Measurements from ENCODE around the gene LHX2.

LHX2 gene

DNA sequence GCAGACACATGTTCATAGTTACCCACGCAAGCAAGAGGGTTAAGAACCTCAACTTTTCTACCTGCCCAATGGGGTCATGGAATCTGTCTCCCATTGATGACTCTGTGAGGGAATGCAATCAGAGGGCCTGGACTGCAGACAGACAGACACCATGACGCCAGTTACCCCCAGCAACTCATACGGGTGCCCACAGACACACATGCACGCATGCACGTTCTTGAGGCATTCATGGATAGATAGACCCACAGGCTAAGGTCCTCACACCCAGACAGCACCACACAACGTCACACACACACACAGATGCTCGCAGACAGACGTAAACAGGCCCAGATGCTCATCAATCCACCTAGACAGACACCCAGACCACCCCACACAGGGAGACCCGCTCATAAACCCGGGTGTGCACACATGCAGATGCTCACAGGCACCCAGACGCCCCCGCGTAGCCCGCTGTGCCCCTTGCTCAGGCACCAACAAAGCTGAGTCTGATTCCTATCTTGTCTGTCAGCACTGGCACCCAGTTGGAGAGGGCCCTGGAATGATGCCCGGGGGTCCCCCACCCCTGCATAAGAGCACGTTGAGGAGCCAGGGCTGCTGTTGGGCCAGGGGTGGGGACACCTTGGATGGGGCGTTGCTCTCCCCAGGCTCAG lies 23.6 kb downstream of the LHX2 start:
- DNase-seq: no peak

DNA sequence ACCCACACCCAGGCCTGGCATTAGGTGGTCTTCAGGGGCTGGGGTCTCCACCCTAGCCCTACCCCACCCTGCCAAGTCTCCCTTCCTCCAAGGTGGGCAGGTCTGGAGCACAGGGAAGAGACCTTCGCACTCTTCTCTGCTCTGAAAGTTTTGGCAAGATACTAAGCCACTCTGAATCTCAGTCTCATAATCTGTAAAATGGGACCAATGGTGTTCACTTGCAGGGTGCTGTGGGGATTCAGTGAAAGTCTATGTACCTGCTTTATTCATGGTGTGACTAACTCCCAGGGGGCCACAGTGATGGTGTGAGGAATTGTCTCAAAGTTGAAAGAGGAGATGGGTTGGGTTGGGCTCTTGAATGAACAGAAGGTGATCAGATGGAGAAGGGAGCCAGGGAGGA lies 25.0 kb downstream of the LHX2 start:
- no peak for DNase-seq

DNA sequence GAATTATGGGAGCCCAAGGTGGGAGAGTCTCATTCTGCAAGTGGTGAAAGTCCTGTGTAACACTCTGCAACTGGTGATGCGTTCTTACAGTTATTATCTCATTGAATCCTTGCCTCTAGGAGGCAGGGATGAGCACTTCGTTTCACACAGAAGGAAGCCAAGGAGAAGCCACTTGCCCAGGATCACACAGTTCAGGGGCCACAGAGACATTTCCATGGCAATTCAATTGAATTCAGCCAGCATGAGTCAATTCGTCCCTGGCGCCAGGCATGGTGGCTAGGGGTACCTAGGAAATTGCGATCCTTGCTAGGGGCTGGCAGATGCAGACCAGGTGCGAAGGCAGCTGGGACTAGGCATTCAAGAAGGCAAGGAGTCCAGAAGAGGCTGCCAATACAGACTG lies 26.2 kb downstream of the LHX2 start:
- DNase-seq: no peak

DNA sequence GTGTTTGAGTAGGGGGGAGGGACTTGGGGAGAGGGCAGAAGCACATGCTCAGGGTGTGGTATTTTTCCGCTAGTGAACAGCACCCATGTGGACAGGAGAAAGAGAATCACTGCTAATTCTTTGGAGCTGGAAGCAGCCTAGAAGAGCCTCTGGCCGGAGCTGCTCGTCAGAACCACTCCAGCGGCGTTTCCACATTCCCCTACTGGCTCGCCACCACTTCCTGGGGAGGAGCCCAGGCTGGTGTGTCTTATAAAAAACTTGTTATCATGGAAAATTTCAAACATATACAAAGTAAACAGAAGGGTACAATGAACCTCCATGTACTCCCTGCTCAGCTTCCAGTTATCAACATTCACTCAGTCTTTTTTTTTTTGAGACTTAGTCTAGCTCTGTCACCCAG lies 26.7 kb downstream of the LHX2 start:
- no peak for DNase-seq

DNA sequence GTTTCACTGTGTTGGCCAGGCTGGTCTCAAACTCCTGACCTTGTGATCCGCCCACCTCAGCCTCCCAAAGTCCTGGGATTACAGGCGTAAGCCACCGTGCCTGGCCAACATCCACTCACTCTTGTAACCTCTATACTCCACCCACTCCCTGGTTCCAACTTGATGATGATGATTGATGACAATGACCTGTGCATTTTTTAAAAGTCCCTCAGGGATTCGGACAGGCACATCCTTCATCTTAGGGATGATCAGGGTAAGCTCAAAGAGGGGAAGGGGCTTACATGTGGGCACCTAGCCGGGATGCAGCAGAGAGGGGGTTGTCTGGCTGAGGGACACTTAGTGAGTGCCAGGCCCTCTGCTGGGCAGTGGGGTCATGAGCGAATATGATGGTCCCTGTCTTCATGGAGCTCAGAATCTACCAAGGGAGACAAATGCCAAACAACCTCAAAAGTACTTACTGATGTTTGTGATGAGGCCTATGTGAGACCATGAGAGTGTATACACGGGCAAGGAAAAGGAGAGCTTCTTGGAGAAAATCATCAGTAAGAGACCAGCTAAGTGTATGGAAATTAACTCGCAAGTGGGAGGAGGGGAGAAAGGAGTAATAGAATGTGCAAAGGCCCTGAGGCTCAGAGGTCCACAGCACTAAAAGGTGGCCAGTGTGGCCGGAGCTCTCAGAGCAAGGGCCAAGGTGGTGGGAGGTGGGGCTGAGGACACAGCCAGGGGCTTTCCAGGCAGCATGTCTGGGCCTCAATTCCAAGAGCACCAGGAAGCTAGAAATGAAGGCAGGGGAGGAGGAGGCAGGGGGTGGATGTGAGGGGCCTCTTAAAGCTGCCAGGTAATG lies 27.4 kb downstream of the LHX2 start:
- no peak for DNase-seq

DNA sequence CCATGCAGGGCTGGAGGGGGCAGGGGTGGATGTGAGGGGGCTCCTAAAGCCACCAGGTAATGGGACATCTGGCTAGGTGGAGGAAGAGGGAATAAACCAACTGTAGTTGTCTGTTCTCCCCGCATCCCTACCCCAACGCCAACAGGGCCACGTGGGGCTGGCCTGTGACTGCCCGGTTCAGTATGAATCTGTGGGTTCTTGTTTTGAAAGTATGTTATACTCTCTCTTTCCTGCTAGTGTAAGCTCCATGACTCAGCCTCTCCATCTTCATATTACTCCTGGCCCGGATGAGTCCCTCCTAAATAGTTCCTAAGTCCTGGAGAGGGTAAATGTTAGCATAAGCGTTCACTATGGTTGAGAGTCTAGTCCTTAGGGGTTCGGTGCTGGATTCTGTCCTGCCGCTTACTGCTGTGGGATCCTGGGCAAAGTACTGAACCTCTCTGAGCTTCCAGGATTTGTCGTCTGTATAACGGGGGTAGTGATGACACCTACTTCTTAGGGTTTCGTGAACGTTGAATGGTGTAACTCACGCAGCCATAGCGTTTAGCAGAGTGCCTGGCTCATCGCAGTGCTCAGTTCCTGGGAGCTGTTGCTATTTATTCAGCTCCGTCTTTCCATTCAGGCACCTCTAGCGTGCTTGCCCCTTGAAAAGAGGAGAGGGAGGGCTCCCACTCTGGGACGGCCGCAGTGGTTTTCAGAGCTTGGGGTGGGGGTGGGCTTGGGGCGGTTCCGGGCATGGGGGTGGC lies 28.8 kb downstream of the LHX2 start:
- DNase-seq: no peak

DNA sequence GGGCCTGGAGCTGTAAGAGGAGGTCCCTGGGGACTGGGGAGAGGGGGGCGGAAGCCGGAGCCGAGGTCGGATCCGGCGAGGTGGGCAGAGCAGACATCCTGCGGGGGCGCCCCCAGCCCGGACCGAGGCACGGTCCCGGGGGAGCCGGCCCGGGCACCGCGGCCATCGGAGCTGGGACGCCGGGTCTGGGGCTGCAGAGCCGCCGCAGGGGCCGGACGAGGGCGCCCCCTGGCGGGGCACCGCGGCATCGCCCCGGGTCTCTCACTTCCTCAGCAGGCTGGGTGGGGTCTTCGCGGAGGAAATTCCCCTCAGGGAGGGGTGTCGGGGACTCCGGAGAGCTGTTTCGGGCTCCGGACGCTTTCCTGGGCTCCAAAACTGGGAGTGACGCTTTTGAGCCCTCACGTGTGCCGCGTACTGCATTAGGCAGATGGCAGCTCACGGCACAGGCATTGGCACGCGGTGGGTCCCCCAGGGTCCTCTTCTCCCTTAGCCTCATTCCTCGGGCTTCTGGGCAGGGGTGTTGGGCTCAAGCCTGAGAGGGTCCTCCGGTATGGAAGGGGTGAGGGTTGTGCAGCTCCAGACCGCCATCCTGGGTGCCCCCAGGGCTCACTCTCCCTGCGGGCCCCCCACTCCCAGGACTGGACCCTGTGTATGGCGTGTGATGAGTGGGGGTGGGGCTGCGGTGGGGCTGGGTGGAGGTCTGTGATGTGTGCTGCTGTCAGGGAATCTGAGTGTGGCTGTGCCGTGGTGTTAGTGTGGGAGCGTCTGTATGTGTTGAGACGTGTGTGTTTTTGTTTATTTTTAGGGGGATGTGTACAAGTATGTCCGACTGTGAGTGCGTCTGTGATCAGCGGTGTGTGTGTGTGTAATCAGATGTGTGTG lies 29.6 kb downstream of the LHX2 start:
- DNase-seq: no peak

DNA sequence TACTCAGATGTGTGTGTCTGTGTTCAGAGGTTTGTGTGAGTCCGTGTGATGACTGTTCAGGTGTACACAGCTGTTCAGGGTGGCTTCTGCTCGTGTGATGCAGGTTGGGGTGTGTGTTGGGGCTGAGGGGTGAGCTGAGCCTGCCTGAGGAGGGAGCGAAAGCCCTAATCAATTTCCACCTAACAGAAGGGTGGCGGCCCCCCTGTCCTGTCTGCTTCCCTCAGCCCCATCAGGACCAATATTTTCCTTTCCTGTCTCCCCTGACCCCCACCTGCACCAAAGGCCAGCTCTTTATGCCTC lies 30.2 kb downstream of the LHX2 start:
- no peak for DNase-seq

DNA sequence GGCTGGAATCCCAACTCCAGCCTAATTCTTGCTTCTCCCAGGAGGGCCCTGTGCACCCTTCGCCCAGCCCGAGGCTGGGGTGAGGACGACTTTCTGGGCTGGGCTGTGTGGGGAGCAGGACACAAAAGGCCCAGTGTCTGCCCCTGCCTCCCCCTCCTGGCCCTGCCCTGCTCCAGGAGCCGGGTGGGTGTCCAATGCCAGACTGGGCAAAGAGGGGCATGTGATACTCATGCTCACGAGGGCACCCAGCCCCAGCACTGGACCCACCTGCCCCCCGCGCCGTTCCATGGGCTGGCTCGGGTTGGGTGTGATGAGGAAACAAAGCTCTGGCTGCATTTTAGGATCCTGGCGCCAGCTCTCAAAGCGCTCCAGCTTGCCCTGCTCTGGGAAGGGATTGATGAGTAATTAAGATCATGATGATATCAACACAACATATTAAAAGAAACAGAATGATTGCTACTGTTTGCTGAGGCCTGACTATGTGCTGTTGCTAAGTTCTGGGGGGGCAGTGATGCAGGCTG lies 30.7 kb downstream of the LHX2 start:
- DNase-seq: no peak

DNA sequence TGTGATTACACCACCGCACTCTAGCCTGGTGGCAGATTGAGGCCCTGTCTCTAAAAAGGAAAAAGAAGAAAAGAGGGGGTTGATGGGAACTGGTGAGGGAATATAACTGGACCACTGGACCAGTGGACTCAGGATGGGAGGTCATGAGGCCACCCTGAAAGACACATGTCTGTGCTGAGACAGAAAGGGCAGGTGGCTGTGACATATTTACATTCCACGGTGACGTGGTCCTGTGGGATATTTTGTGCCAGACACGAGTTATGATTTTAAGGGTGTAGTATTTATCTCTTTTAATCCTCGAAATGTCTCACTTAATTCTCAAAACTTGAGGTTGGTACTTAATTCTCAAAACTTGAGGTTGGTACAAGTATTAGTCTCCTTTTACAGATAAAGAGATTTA lies 32.9 kb downstream of the LHX2 start:
- no peak for DNase-seq

DNA sequence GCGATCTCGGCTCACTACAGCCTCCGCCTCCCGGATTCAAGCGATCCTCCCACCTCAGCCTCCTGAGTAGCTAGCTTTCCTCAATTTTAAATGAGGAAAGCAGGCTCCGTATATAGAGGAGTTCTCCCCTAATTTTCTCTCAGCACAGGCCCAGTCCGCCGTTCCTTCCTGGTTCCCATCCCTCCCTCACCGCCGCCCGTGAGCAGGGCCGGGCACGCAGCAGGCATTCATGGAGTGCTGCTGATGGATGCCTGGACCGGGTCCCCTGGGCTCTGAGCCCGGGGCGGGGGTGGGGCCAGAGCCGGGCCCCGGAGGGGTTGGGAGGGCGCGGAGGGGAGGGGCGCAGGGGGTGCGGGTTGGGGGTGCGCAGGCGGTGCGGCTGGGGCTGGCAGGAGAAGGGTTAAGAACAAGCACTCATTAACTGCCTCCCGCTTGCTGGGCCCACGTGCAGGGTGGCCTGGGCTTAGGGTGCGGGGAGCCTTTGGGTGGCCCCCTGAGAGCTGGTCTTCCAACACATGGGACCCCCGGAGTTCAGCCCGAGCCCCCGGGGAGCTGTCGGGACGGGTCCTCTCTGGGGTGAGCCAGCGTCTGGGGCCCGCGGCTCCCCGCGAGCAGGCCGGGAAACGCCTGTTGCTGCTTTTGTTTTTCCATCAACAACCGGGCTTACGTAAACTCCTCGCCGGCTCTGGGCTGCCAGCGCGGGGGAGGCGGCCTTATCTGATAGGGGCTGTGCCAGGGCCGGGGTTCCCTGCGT lies 33.7 kb downstream of the LHX2 start:
- no peak for DNase-seq

DNA sequence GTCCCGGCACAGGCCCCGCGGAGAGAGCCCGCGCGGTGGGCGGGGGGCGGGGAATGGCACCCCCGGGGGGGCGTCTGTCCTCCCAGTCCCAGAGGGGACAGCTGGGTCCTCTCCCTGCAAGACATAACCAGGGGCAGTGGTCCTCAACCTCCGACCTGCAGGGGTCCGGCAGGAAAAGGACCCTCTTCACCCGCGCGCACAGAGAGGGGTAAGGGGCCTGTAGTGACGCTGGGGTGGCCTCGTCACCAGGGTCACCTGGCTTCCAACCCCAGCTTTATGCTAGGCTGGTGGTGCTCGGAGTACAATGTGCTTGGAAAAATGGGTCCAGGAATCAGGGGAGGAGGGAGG lies 34.2 kb downstream of the LHX2 start:
- DNase-seq: no peak

DNA sequence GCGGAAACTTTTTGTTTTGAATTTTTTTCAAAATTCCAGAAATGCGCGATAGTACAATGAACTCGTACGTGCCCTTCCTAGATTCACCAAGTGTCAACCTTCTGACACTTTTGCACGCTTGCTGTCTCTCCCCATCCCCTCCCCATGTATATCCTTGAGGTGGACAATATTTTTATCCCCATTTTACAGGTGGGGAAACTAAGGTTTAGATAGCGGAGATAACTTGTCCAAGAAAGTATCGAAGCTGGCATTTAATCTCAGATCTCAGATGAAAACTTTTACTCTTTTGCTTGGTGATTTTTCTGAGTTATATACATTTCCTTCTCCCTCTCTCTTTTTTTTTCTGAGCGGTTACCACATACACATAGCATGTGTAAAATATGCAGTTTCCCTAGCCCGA lies 34.6 kb downstream of the LHX2 start:
- DNase-seq: no peak

DNA sequence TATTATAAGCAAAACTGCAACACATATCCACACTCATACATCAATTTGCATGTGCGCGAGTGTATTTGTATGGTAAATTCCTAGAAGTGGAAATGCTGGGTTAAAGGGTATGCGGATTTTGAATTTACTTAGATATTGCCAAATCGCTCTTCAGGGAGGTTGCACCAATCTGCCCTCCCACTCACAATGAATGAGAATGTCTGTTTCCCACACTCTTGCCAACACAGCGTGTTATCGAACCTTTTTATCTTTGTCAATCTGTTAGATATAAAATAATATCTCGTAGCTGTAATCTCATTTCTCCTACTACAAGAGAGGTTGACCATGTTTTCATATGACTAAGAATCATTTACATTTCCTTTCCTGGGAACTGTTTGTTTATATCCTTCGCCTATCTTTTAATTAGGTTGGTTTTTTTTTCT lies 35.7 kb downstream of the LHX2 start:
- no peak for DNase-seq

DNA sequence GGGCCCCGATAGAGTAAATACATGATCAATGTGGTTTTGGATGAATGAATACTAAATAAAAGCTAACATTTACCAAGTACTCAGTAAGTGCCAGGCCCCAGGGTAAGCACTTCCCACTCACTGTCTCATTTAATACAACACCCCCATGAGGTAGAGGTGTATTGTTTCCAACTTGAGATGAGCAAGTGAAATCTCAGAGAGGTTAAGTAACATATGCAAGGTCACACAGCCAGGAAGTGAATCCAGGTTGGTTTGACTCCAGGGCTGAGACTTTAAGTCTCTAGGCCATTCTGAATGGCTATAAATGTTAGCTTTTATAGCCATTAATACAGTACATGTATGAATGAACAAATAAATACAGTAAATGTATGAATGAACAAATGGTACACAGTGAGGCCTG lies 39.4 kb downstream of the LHX2 start:
- no peak for DNase-seq

DNA sequence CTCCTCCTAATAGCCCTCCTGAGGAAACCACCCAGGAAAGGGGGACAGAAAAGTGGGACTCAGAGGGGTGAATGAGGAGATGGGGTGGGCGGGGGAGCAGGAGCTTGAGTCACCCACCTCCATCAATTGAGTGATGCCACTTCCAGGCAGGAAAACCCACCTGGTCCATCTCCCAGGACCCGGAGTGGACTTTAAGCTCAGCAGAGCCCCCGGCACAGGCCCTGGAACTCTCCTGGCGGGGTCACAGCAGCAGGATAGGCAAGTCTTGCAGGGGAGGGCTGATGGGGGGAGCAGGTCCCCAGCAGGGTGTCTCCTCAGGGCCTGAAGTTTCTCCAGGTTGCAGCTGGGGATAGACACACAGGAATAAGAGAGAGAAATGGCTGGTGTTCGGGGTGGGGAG lies 40.8 kb downstream of the LHX2 start:
- no peak for DNase-seq

DNA sequence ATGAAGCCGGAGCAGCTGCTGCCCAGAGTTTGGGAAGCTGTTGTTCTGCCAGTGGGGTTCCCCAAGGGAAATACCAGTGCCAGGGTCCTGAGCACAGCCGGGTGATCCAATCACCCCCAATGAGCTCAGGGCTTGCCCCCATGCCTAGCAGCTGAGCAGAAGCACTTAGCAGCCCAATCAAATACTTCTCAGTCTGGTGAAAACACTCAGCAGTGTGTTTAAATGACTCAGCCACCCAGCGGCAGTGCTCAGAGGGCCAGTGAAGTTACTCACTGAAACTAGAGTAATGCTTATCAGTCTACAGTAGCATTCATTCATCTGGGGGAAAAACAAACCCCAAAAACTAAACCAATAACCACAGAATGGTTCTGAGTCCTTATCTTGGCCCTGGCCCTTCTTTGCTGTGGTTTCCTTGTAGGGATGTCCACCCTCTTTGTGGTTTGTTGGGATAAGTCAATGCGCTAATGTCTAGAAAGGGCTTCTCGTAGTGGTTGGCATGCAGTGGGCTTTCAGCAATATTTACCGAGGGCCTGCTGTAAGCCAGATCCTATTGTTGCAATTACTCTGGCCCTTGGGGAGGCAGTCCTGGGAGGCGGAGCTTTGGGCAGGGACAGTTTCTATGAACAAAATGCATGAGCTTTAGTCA lies 43.1 kb downstream of the LHX2 start:
- no peak for DNase-seq

DNA sequence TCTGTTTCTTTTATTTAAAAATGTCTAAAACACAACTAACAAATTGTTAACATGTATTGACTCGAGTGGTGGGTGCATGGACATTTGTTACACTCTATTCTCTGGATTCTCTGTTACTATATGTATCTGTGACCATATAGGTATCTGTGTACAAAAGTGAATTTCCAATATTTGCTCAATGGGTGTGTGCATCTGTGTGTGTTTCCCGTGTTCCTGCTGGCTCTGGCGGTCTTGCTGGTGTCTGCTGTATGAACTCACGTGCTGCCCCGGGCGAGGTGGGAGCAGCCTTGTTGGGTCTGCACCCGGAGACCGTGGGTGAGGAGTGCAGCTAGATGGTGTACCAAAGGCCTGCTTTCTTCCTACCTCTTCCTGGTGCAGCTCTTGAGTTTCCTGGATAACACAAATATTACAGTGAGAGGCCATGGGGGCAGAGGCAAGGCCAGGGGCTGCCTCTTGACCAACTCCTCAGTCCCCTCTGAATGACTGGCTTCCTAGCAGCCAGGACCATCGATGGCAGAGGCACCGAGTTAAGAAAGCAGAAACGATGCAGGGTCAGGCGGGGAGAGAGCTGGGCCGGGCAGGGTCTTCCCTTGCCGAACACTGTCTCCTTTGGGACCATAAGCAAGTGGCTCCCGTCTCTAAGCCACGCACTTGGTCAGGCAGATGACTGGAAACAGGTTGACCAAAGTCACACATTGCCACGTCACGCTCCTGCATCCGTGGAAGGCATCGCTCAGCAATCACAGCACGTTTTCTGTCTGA lies 49.5 kb downstream of the LHX2 start:
- DNase-seq: no peak

DNA sequence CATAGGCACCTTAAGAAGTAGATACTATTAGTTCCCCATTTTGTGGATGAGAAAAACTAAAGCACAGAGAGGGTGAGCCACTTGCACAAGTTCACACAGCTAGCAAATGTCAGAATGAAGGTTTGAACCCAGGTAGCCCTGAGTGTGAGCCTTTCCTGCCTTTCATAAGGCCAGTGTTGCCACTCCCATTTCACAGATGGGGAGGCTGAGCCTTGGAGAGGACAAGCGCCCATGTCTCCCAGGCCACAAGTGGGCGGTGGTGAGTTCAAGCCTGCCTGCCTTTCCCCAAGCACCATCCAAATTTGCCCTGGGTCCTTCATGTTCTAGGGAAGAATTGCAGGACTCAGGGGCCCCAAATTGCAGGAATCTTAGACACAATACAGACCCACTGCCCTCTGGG lies 50.6 kb downstream of the LHX2 start:
- DNase-seq: no peak

DNA sequence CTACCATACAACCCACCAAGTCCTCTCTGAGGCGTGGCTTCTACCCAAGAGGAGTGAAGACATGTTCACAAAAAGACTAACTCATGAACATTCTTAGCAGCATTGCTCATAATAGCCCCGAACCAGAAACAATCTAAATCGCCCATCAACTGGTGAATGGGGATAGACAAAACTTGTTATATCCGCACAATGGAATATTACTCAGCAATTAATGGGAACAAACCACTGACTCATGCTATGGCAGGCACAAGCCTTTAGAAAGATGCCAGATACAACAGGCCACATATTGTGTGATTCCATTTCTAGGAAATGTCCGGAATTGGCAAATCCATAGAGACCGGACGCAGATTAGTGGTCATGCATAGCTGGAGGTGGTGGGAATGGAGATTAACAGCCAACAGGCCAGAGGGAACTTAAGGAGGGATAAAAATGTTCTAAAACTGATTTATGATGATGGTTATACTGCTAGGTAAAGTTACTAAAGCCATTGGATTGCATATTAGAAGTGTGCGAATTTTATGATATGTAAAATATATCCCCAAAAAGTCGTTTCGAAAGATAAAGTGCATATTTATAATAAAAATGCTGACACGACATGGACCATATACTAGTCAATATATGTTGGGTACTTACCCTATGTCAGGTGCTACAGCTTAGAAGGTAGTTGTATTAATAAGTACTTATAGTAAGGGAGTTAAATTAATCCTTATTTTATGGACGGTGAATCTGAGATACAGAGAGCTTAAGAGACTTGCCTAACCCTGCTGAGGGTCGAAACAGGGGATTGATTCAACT lies 55.4 kb downstream of the LHX2 start:
- no peak for DNase-seq

All from NCI-H2081 treated with DMSO at 0.1 percent for 48 hours (cell line).